K562 (cell line): Measurements from ENCODE around the gene IFT122. TPM values are rescaled to one million over a fixed set of nuclear protein-coding genes. Genes with fewer than 3 reads are reported as not detected.

ENCODE experiments used
- CBX2 ChIP-seq: fragments of 200-600 bp; sonication (generic); IDR thresholded peaks from one replicate; pipeline ENCODE4 v1.6.1; 2012; ENCODE audit warnings: mild to moderate bottlenecking, low read length, inconsistent platforms; ENCODE audit not compliant: insufficient read depth, poor library complexity, severe bottlenecking
- CTCF ChIP-seq, 3 experiments: IDR thresholded peaks in 2 of 3; conservative IDR thresholded peaks in 1 of 3; 2 replicates each; pipeline ENCODE4 v1.5.1; 2011 to 2012; ENCODE audit warnings: low read length in 3 of 3, mild to moderate bottlenecking in 3 of 3, control low read depth in 2 of 3, improper control_type of control experiment in 1 of 3, inconsistent platforms in 1 of 3, low read depth in 1 of 3, mixed read lengths in 1 of 3, moderate library complexity in 1 of 3; ENCODE audit not compliant: insufficient read depth in 2 of 3
- GATA2 ChIP-seq: sonication (generic); formaldehyde crosslinking; IDR thresholded peaks from 2 replicates; pipeline ENCODE4 v1.4.0; 2020; ENCODE audit warnings: mild to moderate bottlenecking, missing genetic modification reagents
- MLX ChIP-seq, 2 experiments: fragments of 450-650 bp in 1 of 2; sonication (generic) in 1 of 2; formaldehyde crosslinking; conservative IDR thresholded peaks; 2 replicates each; pipeline versions ENCODE4 v1.4.0 to v1.8.1; 2020 to 2022; ENCODE audit warnings: mild to moderate bottlenecking in 1 of 2, missing genetic modification reagents in 1 of 2
- NEUROD1 ChIP-seq: fragments of 150-350 bp; IDR thresholded peaks from 2 replicates; pipeline ENCODE4 v1.6.1; 2014; ENCODE audit warnings: borderline replicate concordance, low read length, low read depth; ENCODE audit not compliant: partially characterized antibody
- NR1H2 ChIP-seq: sonication (generic); formaldehyde crosslinking; IDR thresholded peaks from 2 replicates; pipeline ENCODE4 v1.4.0; 2020; ENCODE audit warnings: mild to moderate bottlenecking, missing genetic modification reagents
- ZNF445 ChIP-seq: fragments of 250-450 bp; sonication (Bioruptor Pico); IDR thresholded peaks from 2 replicates; pipeline ENCODE4 v1.4.0; 2020; ENCODE audit warnings: low read depth, mild to moderate bottlenecking, moderate library complexity
- polyA plus RNA-seq, 8 experiments: library from polyadenylated mRNA; depleted of rRNA in 4 of 8; stranded (reverse) in 5 of 8; unstranded in 3 of 8; fragments of >200 nt; fragmentation: Nextera tagmentation in 2 of 8; fragmentation: Illumina TruSeq in 1 of 8; extraction: Ambion mirVana in 2 of 8; extraction: Trizol in 1 of 8; gene quantifications; 2 replicates each; pipeline versions ENCODE4 v1.2.1 to v1.2.3, GENCODE V29; 2011 to 2014; ENCODE audit warnings: inconsistent platforms in 1 of 8, missing spikeins in 1 of 8
- total RNA-seq, 7 experiments: library from RNA; depleted of rRNA in 6 of 7; stranded (reverse); fragments of >200 nt in 6 of 7; fragmentation: Illumina TruSeq in 2 of 7; extraction: Trizol in 2 of 7; gene quantifications; 2 replicates each; pipeline versions ENCODE4 v1.2.1 to v1.2.3, GENCODE V29; 2011 to 2021; ENCODE audit warnings: low replicate concordance in 1 of 7

IFT122 gene
- total and polyA plus RNA-seq, 9 of the 15 experiments (the other 6 are each of a cell fraction or from before 2014, with no cell fraction given): 2.4 to 11.5 (median 7.7) TPM

GRCh38 chr3:129449279-129450115 is 9.5 kb downstream of the IFT122 start (continued):
- TF ChIP-seq MLX (CRISPR knock-in tag; conservative IDR thresholded peaks at IDR 0.05) (no peak), NEUROD1 (no peak), ZNF445 (CRISPR knock-in tag) (no peak), GATA2 (no peak), NR1H2 (no peak), CTCF (IDR thresholded peaks at IDR 0.05 in 2 of 3, conservative IDR thresholded peaks at IDR 0.05 in 1 of 3; ENCODE audit: insufficient read depth in 2 of 3, low read depth in 1 of 3, low read length in 3 of 3) (no peak), CBX2 (no peak)
